Osteoblast (primary cell): ENCODE data around the gene DHH. TPM values are rescaled to one million over a fixed set of nuclear protein-coding genes. Genes with fewer than 3 reads are reported as not detected.

Experiments used
- DNase-seq: peaks from one replicate; pipeline ENCODE4 v3.0.0; 2011; ENCODE audit warnings: low spot score, mixed read lengths; ENCODE audit not compliant: insufficient read length; ENCODE audit errors: missing footprints
- H2AFZ ChIP-seq: 2 replicates; pipeline ENCODE4 v1.6.0; 2011; ENCODE audit warnings: mild to moderate bottlenecking, low read length
- H3K27ac ChIP-seq: 2 replicates; pipeline ENCODE4 v1.5.1; 2011; ENCODE audit warnings: mild to moderate bottlenecking, low read depth, low read length, moderate library complexity
- H3K27me3 ChIP-seq: 2 replicates; pipeline ENCODE4 v1.6.0; 2012; ENCODE audit warnings: mild to moderate bottlenecking, control low read depth, inconsistent platforms, low read length, moderate library complexity; ENCODE audit not compliant: insufficient read depth
- H3K36me3 ChIP-seq: 2 replicates; pipeline ENCODE4 v1.5.1; 2011; ENCODE audit warnings: mild to moderate bottlenecking, low read length, control low read depth, moderate library complexity; ENCODE audit not compliant: insufficient read depth
- H3K4me1 ChIP-seq: 2 replicates; pipeline ENCODE4 v1.5.1; 2011; ENCODE audit warnings: mild to moderate bottlenecking, low read length, control low read depth, moderate library complexity; ENCODE audit not compliant: insufficient read depth
- H3K4me2 ChIP-seq: 2 replicates; pipeline ENCODE4 v1.6.0; 2011; ENCODE audit warnings: mild to moderate bottlenecking, low read length; ENCODE audit not compliant: insufficient read depth
- H3K4me3 ChIP-seq: fragments of 200-600 bp; sonication (generic); 3 replicates; pipeline ENCODE4 v1.5.1; 2012; ENCODE audit warnings: mild to moderate bottlenecking, low read length, inconsistent platforms; ENCODE audit not compliant: insufficient read depth
- H3K79me2 ChIP-seq: 2 replicates; pipeline ENCODE4 v1.6.0; 2012; ENCODE audit warnings: mild to moderate bottlenecking, low read length, control low read depth, inconsistent platforms; ENCODE audit not compliant: insufficient read depth
- H3K9me3 ChIP-seq: 2 replicates; pipeline ENCODE4 v1.5.1; 2011; ENCODE audit warnings: low read depth, low read length, control low read depth
- H4K20me1 ChIP-seq: 2 replicates; pipeline ENCODE4 v1.6.0; 2012; ENCODE audit warnings: mild to moderate bottlenecking, low read length, control low read depth; ENCODE audit not compliant: insufficient read depth
- total RNA-seq: library from RNA; depleted of rRNA; stranded (reverse); fragments of >200 nt; gene quantifications from 2 replicates; pipeline ENCODE4 v1.2.3, GENCODE V29; 2012
- TF ChIP-seq, protein P1 (sequence below): IDR thresholded peaks from 2 replicates; pipeline ENCODE4 v1.5.1; 2011; ENCODE audit warnings: mild to moderate bottlenecking, low read depth, low read length, moderate library complexity; ENCODE audit errors: extremely low read depth

The DHH gene
- total RNA-seq, 1 donor = not detected

GRCh38 chr12:49055092-49055491, 39.5 kb downstream of the DHH start:
- TF ChIP-seq, protein P1, sequence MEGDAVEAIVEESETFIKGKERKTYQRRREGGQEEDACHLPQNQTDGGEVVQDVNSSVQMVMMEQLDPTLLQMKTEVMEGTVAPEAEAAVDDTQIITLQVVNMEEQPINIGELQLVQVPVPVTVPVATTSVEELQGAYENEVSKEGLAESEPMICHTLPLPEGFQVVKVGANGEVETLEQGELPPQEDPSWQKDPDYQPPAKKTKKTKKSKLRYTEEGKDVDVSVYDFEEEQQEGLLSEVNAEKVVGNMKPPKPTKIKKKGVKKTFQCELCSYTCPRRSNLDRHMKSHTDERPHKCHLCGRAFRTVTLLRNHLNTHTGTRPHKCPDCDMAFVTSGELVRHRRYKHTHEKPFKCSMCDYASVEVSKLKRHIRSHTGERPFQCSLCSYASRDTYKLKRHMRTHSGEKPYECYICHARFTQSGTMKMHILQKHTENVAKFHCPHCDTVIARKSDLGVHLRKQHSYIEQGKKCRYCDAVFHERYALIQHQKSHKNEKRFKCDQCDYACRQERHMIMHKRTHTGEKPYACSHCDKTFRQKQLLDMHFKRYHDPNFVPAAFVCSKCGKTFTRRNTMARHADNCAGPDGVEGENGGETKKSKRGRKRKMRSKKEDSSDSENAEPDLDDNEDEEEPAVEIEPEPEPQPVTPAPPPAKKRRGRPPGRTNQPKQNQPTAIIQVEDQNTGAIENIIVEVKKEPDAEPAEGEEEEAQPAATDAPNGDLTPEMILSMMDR = no peak
- no peaks in the 10 kb centered on the region for H3K9me3 ChIP-seq
- H3K27me3 ChIP-seq = no peaks in the 10 kb centered on the region
- peaks cover 81% of the 10 kb centered on the region for H4K20me1 ChIP-seq
- H2AFZ ChIP-seq = no peak overlapping the region
- H3K79me2 ChIP-seq = peaks cover 94% of the 10 kb centered on the region
- no peak overlapping the region for H3K4me2 ChIP-seq
- no peak for DNase-seq
- H3K4me1 ChIP-seq = peaks cover 42% of the 10 kb centered on the region
- no peak overlapping the region for H3K4me3 ChIP-seq
- H3K27ac ChIP-seq = no peak overlapping the region
- peaks cover 50% of the 10 kb centered on the region for H3K36me3 ChIP-seq

DNA sequence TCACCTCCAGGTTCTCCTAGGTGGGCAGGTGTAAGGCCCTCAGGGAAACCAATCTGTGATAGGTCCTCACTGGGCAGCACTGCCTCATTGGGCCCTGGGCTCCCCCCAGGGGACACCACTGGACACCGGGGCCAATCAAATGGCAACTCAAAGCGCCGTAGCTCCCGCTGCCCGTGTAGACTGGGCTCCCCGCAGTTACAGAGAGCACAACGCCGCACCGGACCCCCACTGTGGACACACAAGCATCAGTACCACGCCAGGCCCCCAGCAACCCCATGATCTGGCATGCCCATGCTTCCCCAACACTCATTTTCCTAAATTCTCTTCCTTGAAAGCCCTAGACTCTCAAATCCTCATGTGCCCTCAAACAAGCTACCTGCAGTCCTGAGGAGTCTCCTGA, 40.1 kb downstream of the DHH start:
- no peak overlapping the region for H3K4me2 ChIP-seq
- TF ChIP-seq, protein P1 = no peak
- no peak overlapping the region for H3K27ac ChIP-seq
- no peaks in the 10 kb centered on the region for H3K9me3 ChIP-seq
- peaks cover 93% of the 10 kb centered on the region for H3K79me2 ChIP-seq
- peaks cover 56% of the 10 kb centered on the region for H3K36me3 ChIP-seq
- DNase-seq = no peak
- peaks cover 48% of the 10 kb centered on the region for H3K4me1 ChIP-seq
- no peak overlapping the region for H3K4me3 ChIP-seq
- no peaks in the 10 kb centered on the region for H3K27me3 ChIP-seq
- H4K20me1 ChIP-seq = peaks cover 85% of the 10 kb centered on the region
- H2AFZ ChIP-seq = no peak overlapping the region

GRCh38 chr12:49054096-49054495, 40.5 kb downstream of the DHH start:
- peaks cover 60% of the 10 kb centered on the region for H3K36me3 ChIP-seq
- H4K20me1 ChIP-seq = peaks cover 86% of the 10 kb centered on the region
- no peak overlapping the region for H3K4me2 ChIP-seq
- TF ChIP-seq, protein P1 = no peak
- no peak overlapping the region for H3K27ac ChIP-seq
- H3K4me3 ChIP-seq = no peak overlapping the region
- peak; percentile 53 for DNase-seq
- H3K27me3 ChIP-seq = no peaks in the 10 kb centered on the region
- peaks cover 92% of the 10 kb centered on the region for H3K79me2 ChIP-seq
- no peaks in the 10 kb centered on the region for H3K9me3 ChIP-seq
- H3K4me1 ChIP-seq = peaks cover 49% of the 10 kb centered on the region
- H2AFZ ChIP-seq = no peak overlapping the region

- Histone ChIP-seq H3K4me3 (no peak overlapping the region), H3K4me1 (peaks cover 36% of the 10 kb centered on the region), H4K20me1 (peaks cover 79% of the 10 kb centered on the region), H3K9me3 (no peaks in the 10 kb centered on the region), H3K4me2 (no peak overlapping the region), H3K27me3 (no peaks in the 10 kb centered on the region), H3K79me2 (peaks cover 91% of the 10 kb centered on the region), H3K27ac (no peak overlapping the region), H3K36me3 (peaks cover 75% of the 10 kb centered on the region), H2AFZ (no peak overlapping the region)
- TF ChIP-seq, protein P1 = no peak
- DNase-seq = peak; percentile 65
These were observed 42.0 kb downstream of the DHH start for GRCh38 chr12:49052451-49053208.
